GM19452 (cell line): Measurements from ENCODE around the gene AKAP8L.
A peak's percentile ranks its signal among the peaks of the same experiment; 100 is the strongest.
"Not testable (repeated sequence)": the region's sequence is repeated elsewhere in the genome, so short reads cannot be mapped to it uniquely, and the experiment has no call there.

Experiments
- ATAC-seq: cut with Tn5 transposase; IDR thresholded peaks from one replicate; pipeline ENCODE4 v1.9.1; 2021; ENCODE audit not compliant: unreplicated experiment

Gene AKAP8L

GRCh38 chr19:15379999-15380647 is 38.7 kb downstream of the AKAP8L start:
- ATAC-seq: peak; percentile 18

- ATAC-seq: peak; percentile 75
These were observed 39.4 kb downstream of the AKAP8L start, which contains the start of gene AKAP8 for GRCh38 chr19:15379083-15379998. AKAP8 (minus strand) TSS chr19:15379787; CDS start chr19:15379731, 56 bp downstream.

- no peak for ATAC-seq
These were observed 40.2 kb downstream of the AKAP8L start for GRCh38 chr19:15378534-15379082.

- ATAC-seq: no peak
These were observed 43.9 kb downstream of the AKAP8L start for GRCh38 chr19:15374796-15375440.

- no peak for ATAC-seq
These were observed 44.6 kb downstream of the AKAP8L start for GRCh38 chr19:15374105-15374651.

GRCh38 chr19:15373644-15374043 is 45.1 kb downstream of the AKAP8L start:
- no peak for ATAC-seq

- ATAC-seq: no peak
These were observed 45.9 kb downstream of the AKAP8L start for GRCh38 chr19:15372891-15373301.

- ATAC-seq: no peak
These were observed 46.3 kb downstream of the AKAP8L start for GRCh38 chr19:15372470-15372869.

- no peak for ATAC-seq
These were observed 46.9 kb downstream of the AKAP8L start for GRCh38 chr19:15371786-15372380.

GRCh38 chr19:15371119-15371518 is 47.7 kb downstream of the AKAP8L start:
- no peak for ATAC-seq

- ATAC-seq: no peak
These were observed 49.2 kb downstream of the AKAP8L start for GRCh38 chr19:15369594-15369891.

- ATAC-seq: no peak
These were observed 49.8 kb downstream of the AKAP8L start for GRCh38 chr19:15368798-15369593.

GRCh38 chr19:15368051-15368632 is 50.6 kb downstream of the AKAP8L start:
- ATAC-seq: no peak

- ATAC-seq: no peak
These were observed 51.3 kb downstream of the AKAP8L start for GRCh38 chr19:15367439-15367838.

GRCh38 chr19:15365264-15365663 is 53.5 kb downstream of the AKAP8L start:
- ATAC-seq: no peak

GRCh38 chr19:15363791-15364190 is 55.0 kb downstream of the AKAP8L start:
- not testable (repeated sequence) for ATAC-seq

GRCh38 chr19:15363048-15363447 is 55.7 kb downstream of the AKAP8L start:
- ATAC-seq: not testable (repeated sequence)

GRCh38 chr19:15360015-15360414 is 58.8 kb downstream of the AKAP8L start:
- not testable (repeated sequence) for ATAC-seq

GRCh38 chr19:15358918-15359317 is 59.9 kb downstream of the AKAP8L start:
- no peak for ATAC-seq

GRCh38 chr19:15357906-15358305 is 60.9 kb downstream of the AKAP8L start:
- ATAC-seq: no peak
